ENCODE results near the gene RBFOX1. TPM values are rescaled to one million over a fixed set of nuclear protein-coding genes. Genes with fewer than 3 reads are reported as not detected.

RBFOX1 gene
- total RNA-seq, 1 donor, result not detected

DNA sequence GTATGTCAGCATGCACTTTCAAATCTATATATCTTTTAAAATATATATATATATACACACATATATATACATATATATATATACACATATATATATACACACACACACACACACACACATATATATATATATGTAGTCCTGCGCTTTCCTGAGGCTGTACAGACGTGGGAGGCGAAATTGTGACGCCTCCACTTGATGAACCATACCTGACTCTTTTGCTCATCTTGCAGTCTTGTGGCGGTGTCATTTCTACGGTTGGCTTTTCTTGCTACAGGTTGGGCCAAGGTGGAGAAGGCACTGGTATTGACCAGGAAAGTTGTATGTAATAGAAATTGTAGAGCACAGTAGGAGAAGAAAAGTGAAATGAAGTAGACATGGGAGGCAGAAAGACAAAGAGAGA, 88.2 kb downstream of the RBFOX1 start:
- TF ChIP-seq, protein P1, sequence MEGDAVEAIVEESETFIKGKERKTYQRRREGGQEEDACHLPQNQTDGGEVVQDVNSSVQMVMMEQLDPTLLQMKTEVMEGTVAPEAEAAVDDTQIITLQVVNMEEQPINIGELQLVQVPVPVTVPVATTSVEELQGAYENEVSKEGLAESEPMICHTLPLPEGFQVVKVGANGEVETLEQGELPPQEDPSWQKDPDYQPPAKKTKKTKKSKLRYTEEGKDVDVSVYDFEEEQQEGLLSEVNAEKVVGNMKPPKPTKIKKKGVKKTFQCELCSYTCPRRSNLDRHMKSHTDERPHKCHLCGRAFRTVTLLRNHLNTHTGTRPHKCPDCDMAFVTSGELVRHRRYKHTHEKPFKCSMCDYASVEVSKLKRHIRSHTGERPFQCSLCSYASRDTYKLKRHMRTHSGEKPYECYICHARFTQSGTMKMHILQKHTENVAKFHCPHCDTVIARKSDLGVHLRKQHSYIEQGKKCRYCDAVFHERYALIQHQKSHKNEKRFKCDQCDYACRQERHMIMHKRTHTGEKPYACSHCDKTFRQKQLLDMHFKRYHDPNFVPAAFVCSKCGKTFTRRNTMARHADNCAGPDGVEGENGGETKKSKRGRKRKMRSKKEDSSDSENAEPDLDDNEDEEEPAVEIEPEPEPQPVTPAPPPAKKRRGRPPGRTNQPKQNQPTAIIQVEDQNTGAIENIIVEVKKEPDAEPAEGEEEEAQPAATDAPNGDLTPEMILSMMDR (IDR thresholded peaks at IDR 0.05; ENCODE audit: insufficient read depth, low read depth, low read length), result no peak
- no peak for DNase-seq (ENCODE audit: low read depth)
- no peak overlapping the region for H3K4me3 ChIP-seq (ENCODE audit: low read depth, low read length)

DNA sequence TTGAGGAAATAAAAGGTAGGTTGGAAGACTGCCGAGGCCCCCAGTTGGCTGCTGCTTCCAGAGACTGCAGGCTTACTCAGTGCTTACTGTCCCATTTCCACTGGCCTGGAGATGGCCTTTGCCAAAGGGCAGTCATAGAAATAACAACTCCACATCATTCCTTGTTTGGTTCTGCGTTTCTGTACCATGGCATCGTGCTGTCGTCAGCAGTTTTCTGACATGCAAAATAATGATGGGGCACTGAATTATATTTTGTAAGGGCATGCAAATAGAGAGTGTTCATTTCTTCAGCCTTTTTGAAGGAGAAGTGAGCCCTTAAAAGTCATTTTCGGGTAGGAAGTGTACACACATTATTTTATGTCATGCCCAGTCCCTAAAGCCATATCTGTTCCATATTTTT, 88.9 kb downstream of the RBFOX1 start:
- TF ChIP-seq, protein P1 (IDR thresholded peaks at IDR 0.05; ENCODE audit: insufficient read depth, low read depth, low read length), result no peak

DNA sequence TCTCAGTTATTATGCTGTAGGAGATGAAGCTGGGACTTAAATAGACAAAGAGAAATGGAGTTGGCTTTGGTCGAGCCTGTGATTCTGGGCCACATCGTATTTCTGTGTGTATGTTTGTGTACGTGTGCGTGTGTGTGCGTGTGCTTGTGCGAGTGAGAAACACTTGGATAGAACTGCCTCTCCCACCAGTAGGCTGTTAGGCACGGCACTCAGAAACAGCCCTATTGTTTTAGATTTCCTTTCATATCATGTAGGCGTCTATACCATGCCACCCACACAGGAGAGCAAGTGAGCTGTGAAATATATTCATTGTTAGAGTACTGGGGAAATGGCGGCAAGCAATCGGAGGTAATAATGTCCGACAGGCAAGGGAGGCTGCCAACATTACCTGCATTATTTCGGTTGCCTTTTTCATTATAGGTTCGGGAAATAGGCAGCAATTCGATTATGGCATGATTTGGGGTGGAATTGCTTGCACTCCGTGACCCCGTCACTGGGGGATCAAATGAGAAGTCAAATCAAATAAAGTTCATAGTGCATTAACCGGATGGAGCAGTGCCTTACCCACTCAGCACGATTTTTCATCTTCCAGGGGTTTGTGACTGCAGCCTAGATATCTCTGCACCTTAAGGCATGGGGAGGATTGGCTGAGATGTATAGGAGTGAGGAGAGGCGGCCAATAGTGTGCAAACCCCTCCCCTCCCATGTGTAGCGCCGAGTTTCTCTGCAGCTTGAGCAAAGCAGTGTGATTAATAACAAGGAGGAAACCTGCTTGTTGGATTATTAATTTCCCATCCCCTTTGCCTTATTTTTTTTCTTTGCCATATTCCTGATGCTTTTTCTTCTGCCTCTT, 89.6 kb downstream of the RBFOX1 start:
- no peak for DNase-seq (ENCODE audit: low read depth)
- H3K4me3 ChIP-seq (ENCODE audit: low read depth, low read length), result no peak overlapping the region
- TF ChIP-seq, protein P1 (IDR thresholded peaks at IDR 0.05; ENCODE audit: insufficient read depth, low read depth, low read length), result no peak

More for the DNA sequence above, 88.9 kb downstream of the RBFOX1 start:
- H3K4me3 ChIP-seq (ENCODE audit: low read depth, low read length), result no peak overlapping the region
- DNase-seq (ENCODE audit: low read depth), result no peak

DNA sequence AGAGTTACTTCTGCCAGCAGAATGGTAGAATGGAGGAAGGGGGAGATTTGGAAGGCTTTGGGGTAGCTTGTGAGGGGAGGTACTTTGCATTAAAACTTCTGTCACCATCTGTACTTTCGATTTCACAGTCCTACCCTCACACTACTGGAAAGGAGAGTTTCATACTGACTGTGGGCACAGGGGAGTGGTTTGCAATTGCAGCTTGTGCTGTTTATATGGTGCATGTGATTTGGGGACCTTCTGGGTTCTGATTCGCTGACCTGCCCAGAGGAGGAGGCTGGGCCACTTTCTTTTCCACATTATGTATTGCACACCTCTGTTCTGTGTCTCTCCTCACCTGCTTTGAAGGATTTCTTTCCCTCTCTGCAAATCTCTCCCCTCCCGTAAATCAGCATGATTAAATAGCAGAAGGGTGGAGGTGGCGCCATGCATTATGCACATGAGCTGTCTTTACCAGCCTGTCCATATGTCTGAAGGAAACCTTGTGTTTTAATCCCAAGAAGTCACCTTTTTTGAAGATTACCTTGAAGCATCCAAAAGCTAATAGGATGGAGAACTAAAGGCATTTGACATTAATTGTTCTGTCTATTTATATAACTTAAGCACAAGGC, 90.9 kb downstream of the RBFOX1 start:
- DNase-seq (ENCODE audit: low read depth), result no peak
- TF ChIP-seq, protein P1 (IDR thresholded peaks at IDR 0.05; ENCODE audit: insufficient read depth, low read depth, low read length), result no peak
- H3K4me3 ChIP-seq (ENCODE audit: low read depth, low read length), result no peak overlapping the region

DNA sequence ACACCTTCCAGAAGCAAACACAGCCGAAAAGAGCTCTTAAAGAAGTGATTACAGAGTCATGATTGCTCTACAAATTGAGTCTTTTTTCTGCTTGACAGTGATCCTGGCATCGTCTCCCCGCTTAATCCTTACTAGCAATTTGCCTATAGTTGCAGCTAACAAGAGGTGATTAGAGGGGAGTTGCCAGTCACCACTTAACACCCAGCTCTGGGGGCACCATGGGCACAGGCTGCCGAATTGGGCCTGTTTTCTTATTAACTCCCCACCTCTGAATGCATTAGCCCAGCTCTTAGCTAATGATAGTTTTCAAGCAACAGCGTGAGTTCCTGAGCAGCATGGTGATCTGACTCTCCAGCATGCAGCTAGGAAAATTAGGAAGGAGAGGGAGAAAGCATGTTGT, 93.5 kb downstream of the RBFOX1 start:
- no peak overlapping the region for H3K4me3 ChIP-seq (ENCODE audit: low read depth, low read length)
- TF ChIP-seq, protein P1 (IDR thresholded peaks at IDR 0.05; ENCODE audit: insufficient read depth, low read depth, low read length), result no peak
- DNase-seq (ENCODE audit: low read depth), result no peak

DNA sequence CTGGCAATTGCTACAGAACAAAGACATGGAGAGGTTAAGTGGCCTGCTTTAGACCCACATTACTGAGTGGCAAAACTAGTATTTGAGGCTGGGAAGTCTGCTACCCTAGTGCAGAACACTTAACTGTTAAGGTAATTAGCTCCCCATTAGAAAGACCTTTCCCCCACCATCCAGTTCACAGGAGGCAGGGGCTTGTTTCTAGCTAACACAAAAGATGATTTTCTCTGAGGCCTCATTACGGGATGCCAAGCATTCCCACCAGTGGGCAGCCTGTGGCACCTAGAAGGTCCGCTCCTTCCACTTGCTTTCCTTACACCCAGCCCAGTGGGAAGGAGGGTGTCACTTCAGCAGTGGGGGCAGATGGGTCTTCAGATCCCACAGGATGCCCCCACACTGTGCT, 99.1 kb downstream of the RBFOX1 start:
- TF ChIP-seq, protein P1 (IDR thresholded peaks at IDR 0.05; ENCODE audit: insufficient read depth, low read depth, low read length), result no peak
- DNase-seq (ENCODE audit: low read depth), result no peak
- H3K4me3 ChIP-seq (ENCODE audit: low read depth, low read length), result no peak overlapping the region
